Uterus (tissue), 2 donors: ENCODE results near the gene GOLPH3.

ENCODE experiments used
- POLR2A ChIP-seq, 2 donors: fragments of 450-650 bp; IDR thresholded peaks; one replicate each; pipeline ENCODE4 v1.6.1; 2016; ENCODE audit warnings: antibody characterized with exemption in 2 of 2, mild to moderate bottlenecking in 1 of 2, moderate library complexity in 1 of 2
- TF ChIP-seq, protein P1 (sequence below), 4 experiments: fragments of 200-600 bp in 2 of 4; fragments of 450-650 bp in 2 of 4; sonication (generic) in 2 of 4; IDR thresholded peaks; one replicate each; pipeline ENCODE4 v1.5.1; 2016 to 2019; ENCODE audit warnings: antibody characterized with exemption in 4 of 4, mild to moderate bottlenecking in 2 of 4, moderate library complexity in 1 of 4

DNA sequence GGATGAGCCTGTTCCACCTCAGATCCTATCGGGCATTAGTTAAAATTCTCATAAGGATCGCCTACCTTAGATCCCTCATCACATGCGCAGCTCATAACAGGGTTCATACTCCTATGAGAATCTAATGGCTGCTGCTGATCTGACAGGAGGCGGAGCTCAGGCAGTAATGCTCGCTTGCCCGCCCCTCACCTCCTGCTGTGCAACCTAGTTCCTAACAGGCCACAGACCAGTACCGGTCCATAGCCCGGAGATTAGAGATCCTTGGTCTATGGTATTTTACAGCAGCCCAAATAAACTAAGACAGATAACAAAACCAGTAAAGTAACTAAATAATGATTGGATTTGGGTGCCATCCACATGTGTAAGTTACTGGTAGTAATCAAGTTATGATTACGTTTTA lies 17.5 kb downstream of the GOLPH3 start:
- TF ChIP-seq, protein P1, sequence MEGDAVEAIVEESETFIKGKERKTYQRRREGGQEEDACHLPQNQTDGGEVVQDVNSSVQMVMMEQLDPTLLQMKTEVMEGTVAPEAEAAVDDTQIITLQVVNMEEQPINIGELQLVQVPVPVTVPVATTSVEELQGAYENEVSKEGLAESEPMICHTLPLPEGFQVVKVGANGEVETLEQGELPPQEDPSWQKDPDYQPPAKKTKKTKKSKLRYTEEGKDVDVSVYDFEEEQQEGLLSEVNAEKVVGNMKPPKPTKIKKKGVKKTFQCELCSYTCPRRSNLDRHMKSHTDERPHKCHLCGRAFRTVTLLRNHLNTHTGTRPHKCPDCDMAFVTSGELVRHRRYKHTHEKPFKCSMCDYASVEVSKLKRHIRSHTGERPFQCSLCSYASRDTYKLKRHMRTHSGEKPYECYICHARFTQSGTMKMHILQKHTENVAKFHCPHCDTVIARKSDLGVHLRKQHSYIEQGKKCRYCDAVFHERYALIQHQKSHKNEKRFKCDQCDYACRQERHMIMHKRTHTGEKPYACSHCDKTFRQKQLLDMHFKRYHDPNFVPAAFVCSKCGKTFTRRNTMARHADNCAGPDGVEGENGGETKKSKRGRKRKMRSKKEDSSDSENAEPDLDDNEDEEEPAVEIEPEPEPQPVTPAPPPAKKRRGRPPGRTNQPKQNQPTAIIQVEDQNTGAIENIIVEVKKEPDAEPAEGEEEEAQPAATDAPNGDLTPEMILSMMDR (IDR thresholded peaks at IDR 0.05), result no peak
- TF ChIP-seq POLR2A (IDR thresholded peaks at IDR 0.05), result no peak
